DOHH2 (cell line): ENCODE results near the gene C20orf96.
A peak's percentile ranks its signal among the peaks of the same experiment; 100 is the strongest.

Source experiments
- H3F3A ChIP-seq: fragments of 200-600 bp; sonication (generic), shearing (Covaris generic); 2 replicates; pipeline ENCODE4 v1.6.0; 2016; ENCODE audit warnings: antibody characterized with exemption, mild to moderate bottlenecking; ENCODE audit not compliant: control insufficient read depth, insufficient read depth
- H3K27ac ChIP-seq: fragments of 200-600 bp; sonication (generic); 2 replicates; pipeline ENCODE4 v1.5.1; 2014; ENCODE audit warnings: low read depth, mild to moderate bottlenecking, low read length, moderate library complexity
- H3K27me3 ChIP-seq: fragments of 200-600 bp; sonication (generic); 2 replicates; pipeline ENCODE4 v1.6.1; 2014; ENCODE audit warnings: mild to moderate bottlenecking, low read length, mixed read lengths; ENCODE audit not compliant: control insufficient read depth
- H3K36me3 ChIP-seq: fragments of 200-600 bp; sonication (generic); 2 replicates; pipeline ENCODE4 v1.6.1; 2014; ENCODE audit warnings: mild to moderate bottlenecking, low read length, moderate library complexity, mixed read lengths; ENCODE audit not compliant: control insufficient read depth
- H3K4me1 ChIP-seq: fragments of 200-600 bp; sonication (generic); 2 replicates; pipeline ENCODE4 v1.6.1; 2014; ENCODE audit warnings: mild to moderate bottlenecking, low read length, mixed read lengths; ENCODE audit not compliant: control insufficient read depth
- H3K4me2 ChIP-seq: fragments of 200-600 bp; sonication (generic); 2 replicates; pipeline ENCODE4 v1.6.0; 2014; ENCODE audit warnings: mild to moderate bottlenecking, low read length, moderate library complexity
- H3K4me3 ChIP-seq: fragments of 200-600 bp; sonication (generic); 2 replicates; pipeline ENCODE4 v1.5.1; 2014; ENCODE audit warnings: mild to moderate bottlenecking, low read length, mixed read lengths
- H3K79me2 ChIP-seq: fragments of 200-600 bp; sonication (generic); 2 replicates; pipeline ENCODE4 v1.6.1; 2014; ENCODE audit warnings: mild to moderate bottlenecking, low read length, mixed read lengths; ENCODE audit not compliant: control insufficient read depth
- H3K9me2 ChIP-seq: fragments of 200-600 bp; sonication (generic); replicated peaks from 2 replicates; pipeline ENCODE4 v1.6.1; 2014; ENCODE audit warnings: mild to moderate bottlenecking, low read length, mixed read lengths; ENCODE audit not compliant: control insufficient read depth
- H3K9me3 ChIP-seq: fragments of 200-600 bp; sonication (generic); 2 replicates; pipeline ENCODE4 v1.6.1; 2014; ENCODE audit warnings: antibody characterized with exemption, low read length, mixed read lengths; ENCODE audit not compliant: control insufficient read depth, insufficient read depth
- H4K20me1 ChIP-seq: fragments of 200-600 bp; sonication (generic); 2 replicates; pipeline ENCODE4 v1.6.0; 2014; ENCODE audit warnings: low read depth, mild to moderate bottlenecking, antibody characterized with exemption, low read length, moderate library complexity; ENCODE audit not compliant: control insufficient read depth, insufficient read depth
- CTCF ChIP-seq: fragments of 200-600 bp; sonication (generic); IDR thresholded peaks from one replicate; pipeline ENCODE4 v1.5.1; 2014; ENCODE audit warnings: antibody characterized with exemption, mild to moderate bottlenecking, low read depth, low read length; ENCODE audit not compliant: poor library complexity, severe bottlenecking
- EZH2phosphoT487 ChIP-seq: fragments of 200-600 bp; sonication (generic); IDR thresholded peaks from 2 replicates; pipeline ENCODE4 v1.6.1; 2017; ENCODE audit warnings: borderline replicate concordance, mild to moderate bottlenecking, antibody characterized with exemption, low read length, moderate library complexity, mixed read lengths

Gene C20orf96

GRCh38 chr20:309841-310644 lies 19.5 kb upstream of the C20orf96 start:
- H3K9me2 ChIP-seq = no peaks in the 10 kb centered on the region
- TF ChIP-seq EZH2phosphoT487 (no peak), CTCF (no peak)
- H3K27ac ChIP-seq = no peak overlapping the region
- H3K4me3 ChIP-seq = peak overlapping the region; percentile 47
- H3K9me3 ChIP-seq = no peaks in the 10 kb centered on the region
- no peaks in the 10 kb centered on the region for H4K20me1 ChIP-seq
- no peaks in the 10 kb centered on the region for H3K36me3 ChIP-seq
- H3K79me2 ChIP-seq = no peaks in the 10 kb centered on the region
- H3F3A ChIP-seq = no peaks in the 10 kb centered on the region
- H3K27me3 ChIP-seq = no peaks in the 10 kb centered on the region
- peak overlapping the region; percentile 46 for H3K4me2 ChIP-seq
- peaks cover 20% of the 10 kb centered on the region for H3K4me1 ChIP-seq

GRCh38 chr20:309306-309840 lies 18.8 kb upstream of the C20orf96 start:
- no peaks in the 10 kb centered on the region for H3K9me2 ChIP-seq
- no peaks in the 10 kb centered on the region for H3K36me3 ChIP-seq
- H3K9me3 ChIP-seq = no peaks in the 10 kb centered on the region
- peaks cover 19% of the 10 kb centered on the region for H3K4me1 ChIP-seq
- H3K4me3 ChIP-seq = no peak overlapping the region
- no peaks in the 10 kb centered on the region for H4K20me1 ChIP-seq
- H3F3A ChIP-seq = no peaks in the 10 kb centered on the region
- no peak overlapping the region for H3K27ac ChIP-seq
- H3K27me3 ChIP-seq = no peaks in the 10 kb centered on the region
- TF ChIP-seq CTCF (no peak), EZH2phosphoT487 (no peak)
- H3K79me2 ChIP-seq = no peaks in the 10 kb centered on the region
- peak overlapping the region; percentile 46; the same call in 1 of the 2 replicates for H3K4me2 ChIP-seq

GRCh38 chr20:308427-309038 lies 18.0 kb upstream of the C20orf96 start:
- Histone ChIP-seq H3F3A (no peaks in the 10 kb centered on the region), H3K36me3 (no peaks in the 10 kb centered on the region)

More at GRCh38 chr20:308427-309038, 18.0 kb upstream of the C20orf96 start:
- TF ChIP-seq EZH2phosphoT487 (no peak), CTCF (no peak)
- no peaks in the 10 kb centered on the region for H3K27me3 ChIP-seq
- H3K27ac ChIP-seq = no peak overlapping the region
- H3K79me2 ChIP-seq = no peaks in the 10 kb centered on the region
- no peaks in the 10 kb centered on the region for H3K9me2 ChIP-seq
- H3K4me1 ChIP-seq = peaks cover 11% of the 10 kb centered on the region
- no peak overlapping the region for H3K4me2 ChIP-seq
- no peak overlapping the region for H3K4me3 ChIP-seq
- H4K20me1 ChIP-seq = no peaks in the 10 kb centered on the region
- H3K9me3 ChIP-seq = no peaks in the 10 kb centered on the region
